ENCODE measurements around the gene WTIP. TPM values are rescaled to one million over a fixed set of nuclear protein-coding genes. Genes with fewer than 3 reads are reported as not detected.

The WTIP gene
- total RNA-seq, 2 donors from 2014 or later: 45.4 to 48.6 TPM

DNA sequence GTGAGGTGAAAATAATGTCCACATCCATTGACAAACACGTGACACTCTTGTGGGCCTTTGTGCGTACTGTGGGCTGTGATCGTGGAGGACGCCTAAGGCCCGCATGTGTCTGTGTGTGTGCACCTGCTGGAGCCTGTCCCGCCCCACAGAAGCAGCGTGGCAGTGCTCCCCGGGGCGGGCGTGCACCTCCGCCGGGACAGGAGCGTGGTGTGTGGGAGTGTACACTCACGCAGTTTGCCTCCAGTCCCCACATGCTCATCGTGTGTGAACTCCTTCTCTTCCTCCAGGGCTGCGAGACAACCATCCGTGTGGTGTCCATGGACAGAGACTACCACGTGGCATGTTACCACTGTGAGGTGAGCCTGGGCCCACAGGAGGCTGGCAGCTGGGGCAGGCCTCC is 13.9 kb downstream of the WTIP start:
- 95 to 97% methylated on average over 18 of the region's 18 CpGs for WGBS, 2 experiments (ENCODE audit: insufficient coverage in 1 of 2, insufficient read length in 1 of 2)
- H3K27me3 Mint-ChIP-seq (ENCODE audit: insufficient read depth): no peaks in the 10 kb centered on the region
- H3K9me3 Mint-ChIP-seq: no peaks in the 10 kb centered on the region
- no peak overlapping the region for H3K27ac Mint-ChIP-seq
- no peak overlapping the region for H3K27ac ChIP-seq (ENCODE audit: low read depth, low read length)
- H3K9me3 ChIP-seq (ENCODE audit: control insufficient read depth, low read length): no peaks in the 10 kb centered on the region
- H3K4me1 ChIP-seq (ENCODE audit: control insufficient read depth, insufficient read depth, low read length): no peaks in the 10 kb centered on the region
- DNase-seq: no peak
- H3K4me1 Mint-ChIP-seq: peaks cover 2% of the 10 kb centered on the region
- peaks cover 72% of the 10 kb centered on the region for H3K36me3 ChIP-seq (ENCODE audit: control insufficient read depth, insufficient read depth, low read length)
- peaks cover 84% of the 10 kb centered on the region for H3K36me3 Mint-ChIP-seq (ENCODE audit: low read depth)
- no peak overlapping the region for H3K9ac ChIP-seq (ENCODE audit: extremely low read depth, low read length, poor library complexity, severe bottlenecking)
- H3K4me3 ChIP-seq (ENCODE audit: low read length): no peak overlapping the region
- no peak overlapping the region for H3K4me3 Mint-ChIP-seq
- TF ChIP-seq, protein P1, sequence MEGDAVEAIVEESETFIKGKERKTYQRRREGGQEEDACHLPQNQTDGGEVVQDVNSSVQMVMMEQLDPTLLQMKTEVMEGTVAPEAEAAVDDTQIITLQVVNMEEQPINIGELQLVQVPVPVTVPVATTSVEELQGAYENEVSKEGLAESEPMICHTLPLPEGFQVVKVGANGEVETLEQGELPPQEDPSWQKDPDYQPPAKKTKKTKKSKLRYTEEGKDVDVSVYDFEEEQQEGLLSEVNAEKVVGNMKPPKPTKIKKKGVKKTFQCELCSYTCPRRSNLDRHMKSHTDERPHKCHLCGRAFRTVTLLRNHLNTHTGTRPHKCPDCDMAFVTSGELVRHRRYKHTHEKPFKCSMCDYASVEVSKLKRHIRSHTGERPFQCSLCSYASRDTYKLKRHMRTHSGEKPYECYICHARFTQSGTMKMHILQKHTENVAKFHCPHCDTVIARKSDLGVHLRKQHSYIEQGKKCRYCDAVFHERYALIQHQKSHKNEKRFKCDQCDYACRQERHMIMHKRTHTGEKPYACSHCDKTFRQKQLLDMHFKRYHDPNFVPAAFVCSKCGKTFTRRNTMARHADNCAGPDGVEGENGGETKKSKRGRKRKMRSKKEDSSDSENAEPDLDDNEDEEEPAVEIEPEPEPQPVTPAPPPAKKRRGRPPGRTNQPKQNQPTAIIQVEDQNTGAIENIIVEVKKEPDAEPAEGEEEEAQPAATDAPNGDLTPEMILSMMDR (conservative IDR thresholded peaks at IDR 0.05): no peak
- H3K27me3 ChIP-seq (ENCODE audit: control insufficient read depth, insufficient read depth, low read length, poor library complexity, severe bottlenecking): no peaks in the 10 kb centered on the region

DNA sequence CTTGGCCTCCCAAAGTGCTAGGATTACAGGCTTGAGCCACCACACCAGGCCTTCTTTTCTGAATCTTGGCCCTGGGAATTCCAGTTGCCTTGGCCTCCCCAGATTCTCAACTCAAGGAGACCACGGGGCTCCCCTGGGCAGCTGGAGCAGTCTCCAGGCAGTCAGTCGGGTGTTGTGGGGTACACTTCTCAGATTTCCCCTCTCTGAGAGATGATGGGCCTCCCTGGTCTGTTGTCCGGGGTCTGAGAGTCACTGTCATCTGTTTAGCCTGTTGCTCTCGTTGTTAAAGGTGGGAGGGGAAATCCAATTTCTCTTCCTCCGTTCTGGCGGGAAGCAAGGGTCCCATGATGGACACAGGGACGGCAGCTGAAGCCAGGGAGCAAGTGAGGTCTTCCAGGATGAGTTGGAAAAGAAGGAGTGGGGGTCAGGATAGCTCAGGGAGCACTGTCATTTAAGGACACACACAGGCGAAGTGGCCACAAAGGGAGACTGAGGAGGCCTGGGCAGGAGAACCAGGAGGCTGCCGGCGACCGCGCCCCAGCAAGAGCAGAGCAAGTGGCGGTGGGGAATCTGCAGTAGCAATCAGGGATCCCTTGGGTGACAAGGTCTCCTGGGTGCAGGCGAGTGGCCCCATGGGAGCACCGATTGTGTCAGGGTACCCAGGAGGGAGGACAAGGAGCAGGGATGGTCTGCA is 15.7 kb downstream of the WTIP start:
- peaks cover 71% of the 10 kb centered on the region for H3K36me3 Mint-ChIP-seq (ENCODE audit: low read depth)
- Histone ChIP-seq H3K27me3 (ENCODE audit: control insufficient read depth, insufficient read depth, low read length, poor library complexity, severe bottlenecking) (no peaks in the 10 kb centered on the region), H3K36me3 (ENCODE audit: control insufficient read depth, insufficient read depth, low read length) (peaks cover 55% of the 10 kb centered on the region), H3K4me3 (ENCODE audit: low read length) (no peak overlapping the region), H3K9me3 (ENCODE audit: control insufficient read depth, low read length) (no peaks in the 10 kb centered on the region), H3K9ac (ENCODE audit: extremely low read depth, low read length, poor library complexity, severe bottlenecking) (no peak overlapping the region), H3K4me1 (ENCODE audit: control insufficient read depth, insufficient read depth, low read length) (no peaks in the 10 kb centered on the region), H3K27ac (ENCODE audit: low read depth, low read length) (no peak overlapping the region)
- no peak overlapping the region for H3K4me3 Mint-ChIP-seq
- no peaks in the 10 kb centered on the region for H3K9me3 Mint-ChIP-seq
- no peaks in the 10 kb centered on the region for H3K27me3 Mint-ChIP-seq (ENCODE audit: insufficient read depth)
- WGBS, 2 experiments (ENCODE audit: insufficient coverage in 1 of 2, insufficient read length in 1 of 2): 96 to 98% methylated on average over 10 to 15 of the region's 15 CpGs
- no peak for DNase-seq
- no peak overlapping the region for H3K27ac Mint-ChIP-seq
- TF ChIP-seq, protein P1 (conservative IDR thresholded peaks at IDR 0.05): no peak
- H3K4me1 Mint-ChIP-seq: peaks cover 8% of the 10 kb centered on the region

DNA sequence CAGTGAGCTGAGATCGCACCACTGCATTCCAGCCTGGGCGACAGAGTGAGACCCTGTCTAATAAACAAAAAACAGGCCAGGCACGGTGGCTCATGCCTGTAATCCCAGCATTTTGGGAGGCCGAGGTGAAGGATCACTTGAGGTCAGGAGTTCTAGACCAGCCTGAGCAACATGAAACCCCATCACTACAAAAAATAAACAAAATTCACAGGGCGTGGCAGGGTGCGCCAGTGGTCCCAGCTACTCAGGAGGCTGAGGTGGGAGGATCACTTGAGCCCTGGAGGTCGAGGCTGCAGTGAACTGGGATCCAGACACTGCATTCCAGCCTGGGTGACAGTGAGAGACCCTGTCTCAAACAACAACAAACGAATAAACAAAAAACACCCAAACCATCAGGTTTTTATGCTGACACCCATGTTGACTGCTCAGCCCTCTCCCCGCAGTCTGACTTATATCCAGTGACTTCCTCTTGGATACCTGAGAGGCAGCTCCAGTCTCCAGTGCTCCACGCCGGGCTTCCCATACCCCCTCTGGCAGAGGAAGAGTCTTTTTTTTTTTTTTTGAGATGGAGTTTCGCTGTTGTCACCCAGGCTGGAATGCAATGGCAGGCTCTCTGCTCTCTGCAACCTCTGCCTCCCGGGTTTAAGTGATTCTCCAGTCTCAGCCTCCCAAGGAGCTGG is 17.7 kb downstream of the WTIP start:
- H3K27ac Mint-ChIP-seq: no peak overlapping the region

More for the DNA sequence above, 17.7 kb downstream of the WTIP start:
- TF ChIP-seq, protein P1 (conservative IDR thresholded peaks at IDR 0.05): no peak
- Histone ChIP-seq H3K27ac (ENCODE audit: low read depth, low read length) (no peak overlapping the region), H3K9me3 (ENCODE audit: control insufficient read depth, low read length) (no peaks in the 10 kb centered on the region), H3K9ac (ENCODE audit: extremely low read depth, low read length, poor library complexity, severe bottlenecking) (no peak overlapping the region), H3K4me1 (ENCODE audit: control insufficient read depth, insufficient read depth, low read length) (no peaks in the 10 kb centered on the region), H3K4me3 (ENCODE audit: low read length) (no peak overlapping the region), H3K27me3 (ENCODE audit: control insufficient read depth, insufficient read depth, low read length, poor library complexity, severe bottlenecking) (no peaks in the 10 kb centered on the region), H3K36me3 (ENCODE audit: control insufficient read depth, insufficient read depth, low read length) (peaks cover 43% of the 10 kb centered on the region)
- Mint-ChIP-seq H3K4me3 (no peak overlapping the region), H3K9me3 (no peaks in the 10 kb centered on the region), H3K27me3 (ENCODE audit: insufficient read depth) (no peaks in the 10 kb centered on the region), H3K36me3 (ENCODE audit: low read depth) (peaks cover 54% of the 10 kb centered on the region), H3K4me1 (peaks cover 18% of the 10 kb centered on the region)
- WGBS, 2 experiments (ENCODE audit: insufficient coverage in 1 of 2, insufficient read length in 1 of 2): 86 to 94% methylated on average over 8 to 13 of the region's 13 CpGs
- no peak for DNase-seq
